Lung microvascular endothelial cell (primary cell): Measurements from ENCODE around the gene SYTL1. TPM values are rescaled to one million over a fixed set of nuclear protein-coding genes. Genes with fewer than 3 reads are reported as not detected.

ENCODE experiments used
- DNase-seq, 2 donors: peaks; one replicate each; pipeline versions ENCODE4 v3.0.0 to v3.0.0-alpha.2; 2010; ENCODE audit warnings: low read depth in 2 of 2
- total RNA-seq: library from RNA; depleted of rRNA; stranded (reverse); fragments of >200 nt; gene quantifications from 2 replicates; pipeline ENCODE4 v1.2.1, GENCODE V29; 2014

SYTL1 gene
- total RNA-seq, 1 donor from 2014 or later = not detected

DNA sequence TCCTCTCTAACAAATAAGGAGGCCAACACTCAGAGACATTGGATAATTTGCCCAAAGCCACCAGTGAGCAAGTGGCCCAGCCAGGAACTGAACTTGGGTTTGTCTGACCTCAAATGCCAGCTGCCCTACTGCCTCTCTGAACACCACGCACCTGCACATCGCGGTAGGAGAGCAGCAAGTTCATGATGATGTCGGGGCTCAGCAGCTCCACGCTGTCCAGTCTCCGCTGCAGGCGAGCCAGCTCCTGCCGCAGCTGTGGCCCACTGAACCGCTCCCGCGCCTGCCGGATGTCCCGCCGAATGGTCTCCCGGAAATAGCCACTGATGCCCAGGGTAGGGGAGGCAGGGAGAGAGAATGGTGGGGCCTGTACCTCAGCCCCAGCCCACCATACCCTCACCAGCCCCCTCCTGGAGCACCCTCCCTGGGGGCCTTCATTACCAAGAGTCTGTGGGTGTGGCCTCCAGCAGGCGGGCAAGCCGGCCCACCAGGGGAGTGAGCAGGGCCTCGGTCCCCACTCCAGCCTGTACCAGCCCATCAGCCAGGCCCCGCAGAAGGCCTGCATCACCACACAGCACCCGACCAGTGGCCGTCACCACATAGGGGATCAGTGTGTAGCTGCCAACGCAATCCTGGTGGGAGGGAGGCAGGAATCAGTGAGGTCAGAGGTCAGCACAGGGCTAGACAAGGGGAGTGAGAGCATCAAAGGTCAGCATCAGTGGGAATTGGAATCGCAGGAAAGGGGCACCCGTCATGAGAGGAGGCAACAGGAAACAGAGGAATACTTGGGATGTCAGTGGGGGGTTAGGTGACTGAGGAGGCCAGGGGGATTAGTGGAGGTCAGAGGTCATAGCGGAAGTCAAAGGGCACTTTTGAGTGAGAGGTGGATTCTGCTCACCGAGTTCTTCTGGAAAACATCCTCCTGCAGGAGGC, 22.2 kb downstream of the SYTL1 start:
- no peak for DNase-seq

DNA sequence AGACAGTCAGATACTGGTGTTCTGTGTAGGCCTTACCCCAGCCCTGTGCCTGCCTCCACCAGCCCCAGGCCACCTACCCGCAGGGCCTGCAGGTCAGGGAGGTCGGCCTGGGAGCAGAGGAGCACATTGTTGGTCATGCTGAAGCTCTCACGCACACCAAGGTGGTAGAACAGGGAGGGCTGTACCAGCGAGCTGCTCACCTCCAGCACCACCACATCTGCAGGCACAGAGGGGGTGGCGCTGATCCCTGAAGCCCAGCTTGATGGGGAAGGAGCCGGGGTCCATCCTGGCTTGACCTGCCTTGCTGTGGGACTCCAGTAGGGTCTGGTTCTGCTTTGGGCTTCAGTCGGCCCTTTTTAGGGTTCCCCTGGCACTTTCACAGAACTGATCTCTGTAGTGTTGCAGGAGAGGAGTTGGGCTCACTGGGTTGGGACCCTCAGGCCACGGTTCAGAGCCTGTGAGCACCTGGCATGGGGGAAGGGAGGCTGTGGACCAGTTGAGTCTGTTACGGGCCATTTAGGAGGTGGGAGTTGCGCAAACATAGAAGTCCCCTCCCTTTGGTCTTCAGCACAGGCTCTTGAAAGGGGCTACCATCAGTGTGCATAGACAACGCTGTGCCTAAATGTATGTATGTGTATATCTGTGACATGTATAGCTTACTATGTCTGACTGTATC, 23.0 kb downstream of the SYTL1 start:
- DNase-seq = no peak

DNA sequence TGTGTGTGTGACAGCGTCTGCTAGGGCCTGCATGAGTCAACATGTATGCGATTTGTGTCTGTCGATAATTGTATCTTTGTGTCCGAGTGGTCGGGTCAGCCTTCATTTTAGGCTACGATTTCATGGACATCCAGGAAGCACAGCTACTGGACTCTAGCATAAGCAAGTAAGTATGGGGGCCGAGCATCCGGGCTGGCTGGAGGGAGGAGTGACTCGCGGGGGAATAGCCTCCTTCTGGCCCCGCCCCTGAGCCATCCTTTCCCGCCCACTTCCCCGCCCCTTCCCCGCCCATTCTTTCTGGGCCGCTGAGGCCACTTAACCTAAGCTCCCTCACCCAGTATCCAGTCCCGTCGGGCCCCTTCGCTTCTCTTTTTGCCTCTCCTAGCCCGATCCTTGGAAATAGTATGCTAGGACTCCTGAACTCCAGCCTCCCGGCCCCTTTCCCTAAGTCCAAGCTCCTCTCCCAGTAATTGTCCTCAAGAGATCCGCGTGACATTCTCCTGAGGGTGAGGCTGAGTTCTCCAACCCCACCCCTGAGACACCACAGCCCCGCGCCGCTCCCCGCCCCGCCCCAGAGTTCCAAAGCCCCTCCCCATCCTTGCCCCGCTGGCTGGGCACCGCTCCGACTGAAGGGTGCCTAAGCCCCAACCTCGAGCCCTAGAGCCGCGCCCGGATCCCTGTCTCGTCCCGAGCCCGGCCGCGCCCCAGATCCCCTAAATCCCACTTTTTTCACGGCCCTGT, 23.7 kb downstream of the SYTL1 start:
- peak; percentile 84 to 90 for DNase-seq

DNA sequence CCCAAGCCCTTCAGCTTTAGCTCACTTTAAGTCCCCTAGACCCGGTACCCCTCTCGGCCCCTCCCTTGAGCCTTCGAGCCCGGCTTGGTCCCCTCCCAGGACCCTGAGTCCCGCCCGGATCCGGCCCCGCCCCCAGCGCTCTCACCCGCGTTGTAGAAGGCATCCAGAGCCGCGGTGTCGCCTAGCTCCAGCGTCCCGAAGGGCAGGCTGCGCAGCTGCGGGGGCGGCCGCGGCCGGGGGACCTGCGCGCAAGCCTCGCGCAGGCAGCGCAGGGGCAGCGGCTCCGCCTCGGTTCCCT, 24.2 kb downstream of the SYTL1 start:
- peak; percentile 77 to 80 for DNase-seq

DNA sequence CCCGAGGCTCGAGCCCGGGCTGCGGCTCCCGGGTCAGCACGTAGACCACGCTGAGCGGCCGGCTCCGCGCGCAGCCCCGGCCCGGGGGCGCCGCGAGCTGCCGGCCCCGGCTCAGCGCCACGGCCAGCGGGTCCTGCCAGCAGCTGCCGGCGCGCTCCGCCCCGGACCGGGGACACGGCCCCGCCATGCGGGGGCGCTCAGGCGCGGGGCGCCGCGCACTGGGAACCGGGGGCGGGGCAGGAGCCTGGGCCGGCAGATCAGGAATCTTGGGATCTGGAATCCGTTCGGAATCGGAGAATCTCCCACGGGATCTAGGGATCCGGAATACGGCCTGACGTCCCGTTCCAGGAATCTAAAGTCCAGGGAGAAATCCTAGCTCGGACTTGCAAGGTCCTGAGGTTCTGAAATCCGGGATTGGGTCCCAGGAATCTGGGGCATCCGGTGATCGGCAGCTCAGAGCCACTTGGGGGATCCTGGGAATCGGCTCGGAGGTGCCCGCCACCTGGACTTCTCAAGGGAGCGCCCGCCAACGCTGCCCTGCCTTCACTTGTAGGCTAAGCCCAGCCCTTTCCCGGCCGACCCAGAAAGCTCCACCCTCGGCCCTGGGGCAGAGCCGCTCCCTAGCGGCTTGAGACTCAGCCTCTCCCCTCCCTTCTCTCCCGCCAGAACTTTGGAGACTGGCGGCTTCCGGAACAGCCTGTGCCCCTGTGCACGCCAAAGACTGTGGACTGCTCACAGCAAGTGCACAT, 24.8 kb downstream of the SYTL1 start, which contains the start of gene MAP3K6:
TSS of gene MAP3K6 (minus strand) at position 551 of the 749 bp plus-strand sequence. CDS start at position 187, 364 bp downstream.
- DNase-seq = peak; percentile 71 to 73

DNA sequence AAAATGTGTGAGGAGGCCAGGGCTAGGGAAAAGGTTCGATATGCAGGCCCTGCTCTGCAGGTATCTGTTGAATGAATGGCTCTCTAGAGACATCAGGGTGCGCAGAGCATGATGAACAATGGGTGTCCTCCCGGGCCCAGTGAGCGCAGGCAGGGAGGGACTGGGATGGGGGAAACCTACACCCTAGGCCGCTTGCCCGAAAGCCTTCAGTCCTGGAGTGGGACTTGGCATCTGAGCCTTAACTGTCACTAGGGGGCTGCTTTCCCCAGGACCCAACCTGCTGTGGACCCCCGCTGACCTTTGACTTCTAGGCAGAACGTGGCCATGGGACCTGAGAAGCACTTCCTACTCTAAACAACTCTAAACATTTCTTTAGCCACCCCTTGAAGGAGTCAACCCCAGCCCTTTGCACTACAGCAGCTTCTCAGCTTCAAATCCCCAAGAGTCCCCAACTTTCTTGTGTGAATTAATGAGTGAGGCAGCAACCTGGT, 25.4 kb downstream of the SYTL1 start:
- no peak for DNase-seq

DNA sequence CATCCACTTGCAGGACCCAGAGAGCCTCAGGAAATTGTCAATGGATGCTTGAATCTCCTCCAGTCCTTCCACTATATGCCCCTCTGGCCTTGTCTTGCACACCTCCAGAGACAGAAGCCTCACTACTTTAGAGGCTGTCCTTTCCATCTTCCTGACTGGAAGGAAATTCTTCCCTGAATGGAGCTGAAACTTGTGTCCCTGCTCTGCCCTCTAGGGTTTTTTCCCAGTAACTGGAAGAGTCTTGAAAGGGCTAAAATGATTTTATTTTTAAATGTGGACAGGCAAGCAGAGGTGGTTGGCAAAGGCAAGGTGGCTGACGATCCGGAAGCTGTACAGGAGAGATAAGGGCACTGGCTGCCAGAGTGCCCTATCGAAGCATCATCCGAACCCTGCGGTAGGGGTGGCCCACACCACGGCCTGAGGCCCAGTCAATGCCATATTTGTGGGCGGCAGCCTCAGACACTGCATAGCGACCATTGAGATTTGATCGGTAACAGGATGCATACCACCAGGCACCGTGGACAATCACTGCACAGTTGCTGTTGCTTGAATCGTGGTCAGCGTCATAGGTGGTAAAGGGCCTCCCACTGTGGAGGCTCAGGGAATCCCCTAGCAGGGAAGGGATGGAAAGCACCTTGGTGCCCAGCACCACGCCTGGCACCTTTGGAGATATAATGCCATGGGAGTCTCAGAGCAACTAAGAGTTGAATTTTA, 27.2 kb downstream of the SYTL1 start:
- peak in 1 of 2 donors; percentile 43 for DNase-seq

DNA sequence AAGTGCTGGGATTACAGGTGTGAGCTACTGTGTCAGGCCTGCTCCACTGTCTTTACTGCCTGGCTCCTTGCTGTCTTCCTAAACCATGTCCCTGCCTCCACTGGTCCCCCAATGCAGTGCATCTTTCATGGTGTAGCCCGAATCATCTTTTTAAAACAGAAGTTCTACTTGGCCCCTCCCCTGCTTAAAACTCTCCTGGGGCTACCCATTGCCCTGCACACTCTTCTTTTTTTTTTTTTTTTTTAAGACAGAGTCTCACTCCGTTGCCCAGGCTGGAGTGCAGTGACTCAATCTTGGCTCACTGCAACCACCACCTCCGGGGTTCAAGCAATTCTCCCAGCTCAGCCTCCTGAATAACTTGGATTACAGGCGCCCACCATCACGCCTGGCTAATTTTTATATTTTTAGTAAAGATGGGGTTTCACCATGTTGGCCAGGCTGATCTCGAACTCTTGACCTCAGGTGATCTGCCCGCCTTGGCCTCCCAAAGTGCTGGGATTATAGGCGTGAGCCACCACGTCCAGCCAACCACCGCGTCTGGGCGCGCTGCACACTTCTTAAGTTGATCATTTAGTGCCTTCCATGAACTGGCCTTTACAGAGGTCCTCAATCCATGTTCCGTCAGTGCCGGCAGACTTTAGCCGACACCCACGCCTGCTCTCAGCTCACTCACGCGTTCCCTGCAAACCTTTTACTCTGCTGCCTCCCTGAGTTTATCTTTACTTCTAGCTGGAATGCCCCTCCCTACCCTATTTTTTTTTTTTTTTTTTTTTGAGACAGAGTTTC, 30.4 kb downstream of the SYTL1 start:
- DNase-seq = no peak

DNA sequence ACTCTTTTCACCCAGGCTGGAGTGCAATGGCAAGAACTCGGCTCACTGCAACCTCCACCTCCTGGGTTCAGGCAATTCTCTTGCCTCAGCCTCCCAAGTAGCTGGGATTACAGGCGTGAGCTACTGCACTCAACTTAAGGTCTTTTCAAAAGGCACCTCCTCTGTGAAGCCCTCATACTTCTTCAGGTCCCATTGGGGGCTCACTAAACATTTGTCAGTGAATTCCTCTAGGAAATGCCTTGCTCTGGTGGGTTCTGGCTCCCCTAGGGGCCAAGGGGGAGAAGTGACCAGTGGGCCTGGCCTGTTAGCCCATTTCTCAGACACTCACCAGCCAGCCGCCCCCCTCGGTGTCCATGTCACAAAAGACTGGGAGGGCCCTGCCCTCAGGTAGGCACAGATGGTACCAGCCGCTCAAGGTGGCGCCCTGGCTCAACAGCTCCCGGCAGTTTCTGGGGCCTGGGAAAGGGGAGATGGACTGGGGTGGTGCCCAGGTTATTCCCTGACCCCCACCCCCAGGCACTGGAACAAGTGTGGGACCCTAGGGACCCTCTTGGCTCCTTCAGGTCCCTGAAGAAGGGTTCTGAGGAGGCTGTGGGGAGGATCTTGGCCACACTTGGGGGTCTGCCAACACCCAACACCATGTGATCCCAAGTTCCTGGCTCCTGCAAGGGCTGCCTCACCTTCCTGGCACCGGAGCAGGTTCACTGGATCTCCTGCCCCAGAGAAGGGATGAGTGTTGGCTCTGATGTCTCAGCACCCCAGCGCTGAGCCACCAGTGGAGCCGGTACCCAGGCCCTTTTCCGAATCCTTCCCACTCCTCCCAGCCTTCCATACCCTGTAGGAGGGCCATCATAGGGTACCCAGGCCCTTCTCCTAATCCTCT, 31.2 kb downstream of the SYTL1 start:
- no peak for DNase-seq

DNA sequence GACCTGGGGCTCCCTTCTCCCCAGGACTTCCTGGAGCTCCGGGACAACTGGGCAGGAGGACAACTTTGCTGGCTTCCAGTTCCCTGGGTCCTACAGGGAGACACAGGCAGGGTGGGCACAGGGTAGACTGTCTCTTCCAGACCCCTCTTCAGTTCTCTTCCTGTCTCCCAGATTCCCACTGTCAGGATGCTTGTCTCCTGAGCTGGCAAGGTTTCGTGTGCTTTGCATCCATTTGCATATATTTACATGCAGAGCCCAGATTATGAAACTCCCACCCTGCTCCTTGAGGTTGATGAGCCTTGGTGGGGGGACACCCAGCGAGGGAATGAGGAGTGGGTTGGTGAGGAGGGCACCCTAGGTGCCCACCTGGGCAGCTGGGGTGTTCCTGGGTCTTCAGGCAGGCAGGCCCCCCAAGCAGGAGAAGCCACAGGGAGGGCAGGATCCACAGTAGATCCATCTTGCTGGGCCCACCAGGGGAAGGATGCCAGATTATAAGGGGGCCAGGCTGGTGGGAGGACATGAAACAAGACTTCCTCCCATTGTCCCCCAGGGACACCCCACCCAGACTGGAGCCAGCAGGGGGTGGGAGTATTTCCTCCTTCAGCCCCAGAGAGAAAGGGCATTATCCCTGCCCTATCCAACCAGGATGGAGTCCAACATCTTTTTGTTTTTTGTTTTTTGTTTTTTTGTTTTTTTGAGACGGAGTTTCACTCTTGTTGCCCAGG, 32.7 kb downstream of the SYTL1 start, which contains the start of gene FCN3:
TSS of gene FCN3 (minus strand) at position 463 of the 725 bp plus-strand sequence. CDS start at position 457, 6 bp downstream.
- DNase-seq = no peak

DNA sequence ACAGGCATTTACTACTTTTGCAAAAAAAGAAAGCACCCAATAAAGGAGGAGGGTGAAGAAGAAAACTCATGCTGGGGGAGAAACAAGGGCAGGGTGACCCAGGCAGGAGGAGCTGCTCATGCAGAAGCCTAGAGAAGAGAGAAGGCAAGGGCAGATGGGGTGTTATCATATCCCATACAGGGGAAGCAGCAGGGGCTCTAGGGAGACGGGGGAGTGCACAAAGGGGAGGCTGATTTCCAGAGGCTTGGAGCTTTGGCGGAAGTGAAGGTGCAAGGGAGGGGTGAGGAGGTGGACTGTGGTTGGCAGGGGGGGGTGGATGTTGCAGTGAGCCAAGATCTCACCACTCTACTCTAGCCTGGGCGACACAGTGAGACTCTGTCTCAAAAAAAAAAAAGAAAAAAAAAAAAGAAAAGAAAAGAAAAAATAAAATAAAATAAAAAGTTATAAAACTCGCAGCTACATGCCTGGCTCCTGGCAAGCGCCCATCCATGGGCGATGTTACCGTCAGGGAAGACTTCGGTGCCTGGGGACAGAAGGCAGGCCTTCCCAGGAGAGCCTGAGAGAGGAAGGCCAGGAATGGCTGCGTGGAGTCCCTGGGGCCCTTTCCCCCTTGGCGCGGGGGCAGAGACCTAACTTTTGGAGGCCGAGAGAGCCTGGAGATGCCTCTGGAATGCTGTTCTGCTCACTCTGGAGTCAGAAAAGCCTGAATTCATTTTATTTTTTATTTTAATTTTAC, 36.1 kb downstream of the SYTL1 start:
- DNase-seq = no peak

DNA sequence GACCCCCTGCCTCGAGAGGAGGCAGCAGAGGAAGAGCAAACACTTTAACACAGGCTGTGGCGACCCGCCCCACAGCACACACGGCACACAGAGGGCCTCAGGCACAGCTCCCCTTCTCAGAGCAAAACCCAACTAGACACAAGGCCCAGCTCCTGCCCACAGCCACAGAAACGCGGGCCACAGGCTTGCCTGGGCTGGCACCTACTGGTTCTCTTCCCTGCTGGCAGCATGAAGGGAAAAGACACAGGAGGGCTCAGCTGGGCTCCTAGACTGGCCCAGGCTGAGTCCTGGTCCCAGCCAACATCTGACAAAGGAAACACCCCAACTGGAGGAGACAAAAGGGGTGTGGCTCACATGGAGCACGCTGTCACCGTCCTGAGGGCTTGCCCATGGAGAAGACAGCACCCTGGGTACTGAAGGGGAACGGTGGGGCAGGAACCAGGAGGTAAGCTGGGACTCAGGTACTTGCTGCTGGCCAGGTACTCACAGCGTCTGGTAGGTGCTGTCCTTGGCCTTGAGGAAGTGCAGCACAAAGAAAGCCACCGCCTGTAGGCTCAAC, 37.8 kb downstream of the SYTL1 start:
- DNase-seq = no peak

DNA sequence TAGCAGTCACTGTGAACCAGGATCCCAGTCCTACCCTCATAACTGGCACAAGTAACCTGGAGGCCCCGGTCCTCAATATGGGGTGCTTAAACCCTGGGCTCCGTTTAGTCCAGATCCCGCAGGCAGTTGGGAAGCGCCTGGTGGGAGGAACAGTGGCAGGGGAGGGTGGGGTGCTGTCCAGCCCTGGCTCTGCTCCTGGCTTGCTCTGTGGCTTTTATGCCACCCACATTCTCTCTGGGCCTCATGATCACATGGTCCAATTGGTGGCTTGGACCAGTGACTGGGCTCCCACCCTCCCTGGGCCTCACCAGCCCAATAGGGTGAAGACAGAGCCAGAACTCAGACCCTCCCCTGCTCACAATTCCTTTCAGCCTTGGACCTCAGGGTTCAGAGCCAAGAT, 38.4 kb downstream of the SYTL1 start:
- DNase-seq = no peak

DNA sequence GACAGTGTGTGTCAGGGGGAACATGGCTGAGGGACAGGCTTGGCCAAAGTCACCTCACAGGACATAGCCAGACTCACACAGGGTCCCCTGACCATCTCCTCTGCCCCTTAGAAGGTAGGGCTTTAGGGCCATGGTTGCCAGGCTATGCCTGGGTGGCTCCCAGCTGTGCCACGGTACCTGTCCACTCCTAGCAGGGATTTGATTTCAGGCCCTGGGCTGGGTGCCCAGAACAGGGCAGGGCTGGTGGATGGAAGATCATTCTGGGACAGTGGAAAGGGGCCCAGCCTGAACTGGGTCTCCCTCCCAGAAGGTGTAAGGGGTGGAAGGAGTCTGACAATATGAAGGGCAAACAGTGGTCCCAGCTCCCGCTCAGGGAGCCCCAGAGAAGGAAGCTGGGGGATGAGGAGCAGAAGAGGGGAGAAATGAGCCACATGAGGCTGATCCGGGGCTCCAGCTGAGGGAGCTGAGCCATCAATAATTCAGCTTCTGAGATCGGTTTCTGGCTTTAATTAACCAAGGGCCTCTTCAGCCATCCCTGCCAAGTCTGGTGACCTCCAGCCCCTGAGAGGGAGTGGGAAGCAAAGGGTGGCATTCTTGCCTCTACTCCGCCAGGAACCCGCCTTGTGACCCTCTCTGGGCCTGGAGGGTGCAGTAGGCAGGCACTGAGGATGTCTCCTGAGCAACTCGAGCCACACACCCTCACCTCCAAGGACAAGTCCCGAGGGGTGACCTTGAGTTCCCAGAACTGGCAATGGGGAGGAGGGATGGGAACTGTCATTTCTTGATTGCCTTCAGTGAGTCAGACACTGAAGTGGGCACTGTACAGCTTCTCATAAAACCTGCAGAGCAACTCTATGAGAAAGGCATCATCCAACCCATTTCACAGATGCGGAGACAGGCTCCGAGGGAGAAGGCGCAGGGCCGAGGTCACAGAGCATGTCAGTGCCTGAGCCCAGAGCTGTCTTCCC, 39.2 kb downstream of the SYTL1 start:
- DNase-seq = no peak

DNA sequence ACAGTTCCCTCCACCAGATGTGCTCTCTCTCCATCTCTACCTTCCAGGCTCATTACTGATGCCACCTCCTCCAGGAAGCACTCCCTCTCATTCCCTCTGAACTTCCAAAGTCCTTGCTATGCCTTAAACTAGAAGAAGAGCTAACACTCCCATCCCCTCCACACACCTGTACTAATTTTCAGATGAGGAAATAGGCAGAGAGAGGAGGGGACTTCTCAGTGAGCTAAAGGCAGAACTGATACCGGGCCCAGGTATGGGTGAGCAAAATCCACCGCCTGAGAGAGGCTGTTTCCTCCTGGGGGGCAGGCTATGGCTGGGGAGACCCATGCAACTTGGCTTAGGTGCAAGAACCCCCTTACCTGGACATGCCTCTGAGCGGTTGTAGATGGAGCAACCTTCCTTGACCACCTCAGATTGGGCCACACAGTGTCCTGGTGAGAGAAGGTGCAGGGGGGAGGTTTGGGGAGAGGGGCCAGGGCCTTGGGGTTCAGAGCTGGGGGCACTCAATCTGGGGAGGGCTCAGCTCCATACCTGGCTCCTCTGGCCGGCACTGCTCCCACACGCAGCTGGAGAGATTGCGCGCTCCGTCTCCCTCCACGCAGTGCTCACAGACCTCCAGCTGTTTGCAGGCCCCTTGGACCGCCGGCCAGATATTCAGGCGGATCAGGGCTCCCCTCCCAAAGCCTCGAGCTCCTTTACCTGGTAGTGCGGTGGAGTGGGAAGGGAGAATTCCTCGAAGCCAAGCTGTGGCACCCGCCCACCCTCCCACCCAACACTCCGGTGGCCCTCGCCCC, 40.3 kb downstream of the SYTL1 start:
- no peak for DNase-seq
